ENCODE data around the gene MCMBP. TPM values are rescaled to one million over a fixed set of nuclear protein-coding genes. Genes with fewer than 3 reads are reported as not detected.

Gene MCMBP
- polyA plus RNA-seq, 1 of the 3 experiments (the other 2 are of a cell fraction) = 33.1 TPM

GRCh38 chr10:119878524-119878923 is 5.9 kb upstream of the MCMBP start:
- Histone ChIP-seq H3K9me3 (no peaks in the 10 kb centered on the region), H3K4me1 (ENCODE audit: control insufficient read depth in 1 of 2, insufficient read depth in 2 of 2, low read depth in 1 of 2, low read length in 1 of 2) (peaks cover 0 to 2% of the 10 kb centered on the region in 2 experiments; a peak in 1 of 4 replicates), H2AFZ (ENCODE audit: low read depth) (no peak overlapping the region), H3K79me2 (ENCODE audit: insufficient read depth) (no peaks in the 10 kb centered on the region), H3K4me3 (ENCODE audit: low read depth in 2 of 2, low read length in 1 of 2) (no peak overlapping the region), H3K4me2 (no peak overlapping the region), H4K20me1 (ENCODE audit: insufficient read depth) (no peaks in the 10 kb centered on the region), H3F3A (replicated peaks; ENCODE audit: insufficient read depth) (peaks cover 7% of the 10 kb centered on the region), H3K27me3 (ENCODE audit: insufficient read depth) (no peaks in the 10 kb centered on the region), H3K9me2 (no peaks in the 10 kb centered on the region), H3K9ac (no peak overlapping the region), H3K27ac (ENCODE audit: low read depth in 2 of 2, low read length in 1 of 2) (no peak overlapping the region), H3K36me3 (replicated peaks in 1 of 2; ENCODE audit: control insufficient read depth in 1 of 2, insufficient read depth in 2 of 2, low read length in 1 of 2) (no peaks in the 10 kb centered on the region)
- no peak for DNase-seq
- WGBS (ENCODE audit: low lambda C conversion rate) = 95% methylated on average over 2 of the region's 2 CpGs
- ChIA-PET CTCF (interaction anchor here (0.9 kb wide), 1 partner anchor 14 kb away, joined by 4 read pairs; the partner anchor contains the start of gene SEC23IP), POLR2A (no interaction called here)
- TF ChIP-seq TEAD4 (IDR thresholded peaks at IDR 0.05; ENCODE audit: borderline replicate concordance, insufficient read depth) (no peak), FOXJ3 (CRISPR knock-in tag; IDR thresholded peaks at IDR 0.05) (no peak), MEF2A (IDR thresholded peaks at IDR 0.05; ENCODE audit: borderline replicate concordance, low read depth) (no peak), NFIC (IDR thresholded peaks at IDR 0.05; ENCODE audit: borderline replicate concordance) (no peak), FOXM1 (IDR thresholded peaks at IDR 0.05; ENCODE audit: low read depth) (no peak), SMC3 (IDR thresholded peaks at IDR 0.05; ENCODE audit: low read depth, low read length) (no peak), TCF12 (IDR thresholded peaks at IDR 0.05) (no peak), GABPA (IDR thresholded peaks at IDR 0.05; ENCODE audit: low read depth) (no peak), SIN3A (IDR thresholded peaks at IDR 0.05; ENCODE audit: borderline replicate concordance, low read depth, low read length) (no peak)
- TF ChIP-seq, protein P1, sequence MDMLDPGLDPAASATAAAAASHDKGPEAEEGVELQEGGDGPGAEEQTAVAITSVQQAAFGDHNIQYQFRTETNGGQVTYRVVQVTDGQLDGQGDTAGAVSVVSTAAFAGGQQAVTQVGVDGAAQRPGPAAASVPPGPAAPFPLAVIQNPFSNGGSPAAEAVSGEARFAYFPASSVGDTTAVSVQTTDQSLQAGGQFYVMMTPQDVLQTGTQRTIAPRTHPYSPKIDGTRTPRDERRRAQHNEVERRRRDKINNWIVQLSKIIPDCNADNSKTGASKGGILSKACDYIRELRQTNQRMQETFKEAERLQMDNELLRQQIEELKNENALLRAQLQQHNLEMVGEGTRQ (IDR thresholded peaks at IDR 0.05; ENCODE audit: borderline replicate concordance, low read depth, low read length) = no peak
- TF ChIP-seq, protein P2, sequence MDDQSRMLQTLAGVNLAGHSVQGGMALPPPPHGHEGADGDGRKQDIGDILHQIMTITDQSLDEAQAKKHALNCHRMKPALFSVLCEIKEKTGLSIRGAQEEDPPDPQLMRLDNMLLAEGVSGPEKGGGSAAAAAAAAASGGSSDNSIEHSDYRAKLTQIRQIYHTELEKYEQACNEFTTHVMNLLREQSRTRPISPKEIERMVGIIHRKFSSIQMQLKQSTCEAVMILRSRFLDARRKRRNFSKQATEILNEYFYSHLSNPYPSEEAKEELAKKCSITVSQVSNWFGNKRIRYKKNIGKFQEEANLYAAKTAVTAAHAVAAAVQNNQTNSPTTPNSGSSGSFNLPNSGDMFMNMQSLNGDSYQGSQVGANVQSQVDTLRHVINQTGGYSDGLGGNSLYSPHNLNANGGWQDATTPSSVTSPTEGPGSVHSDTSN (IDR thresholded peaks at IDR 0.05) = no peak
- TF ChIP-seq, protein P3, sequence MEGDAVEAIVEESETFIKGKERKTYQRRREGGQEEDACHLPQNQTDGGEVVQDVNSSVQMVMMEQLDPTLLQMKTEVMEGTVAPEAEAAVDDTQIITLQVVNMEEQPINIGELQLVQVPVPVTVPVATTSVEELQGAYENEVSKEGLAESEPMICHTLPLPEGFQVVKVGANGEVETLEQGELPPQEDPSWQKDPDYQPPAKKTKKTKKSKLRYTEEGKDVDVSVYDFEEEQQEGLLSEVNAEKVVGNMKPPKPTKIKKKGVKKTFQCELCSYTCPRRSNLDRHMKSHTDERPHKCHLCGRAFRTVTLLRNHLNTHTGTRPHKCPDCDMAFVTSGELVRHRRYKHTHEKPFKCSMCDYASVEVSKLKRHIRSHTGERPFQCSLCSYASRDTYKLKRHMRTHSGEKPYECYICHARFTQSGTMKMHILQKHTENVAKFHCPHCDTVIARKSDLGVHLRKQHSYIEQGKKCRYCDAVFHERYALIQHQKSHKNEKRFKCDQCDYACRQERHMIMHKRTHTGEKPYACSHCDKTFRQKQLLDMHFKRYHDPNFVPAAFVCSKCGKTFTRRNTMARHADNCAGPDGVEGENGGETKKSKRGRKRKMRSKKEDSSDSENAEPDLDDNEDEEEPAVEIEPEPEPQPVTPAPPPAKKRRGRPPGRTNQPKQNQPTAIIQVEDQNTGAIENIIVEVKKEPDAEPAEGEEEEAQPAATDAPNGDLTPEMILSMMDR (IDR thresholded peaks at IDR 0.05) = no peak
- TF ChIP-seq, protein P4, sequence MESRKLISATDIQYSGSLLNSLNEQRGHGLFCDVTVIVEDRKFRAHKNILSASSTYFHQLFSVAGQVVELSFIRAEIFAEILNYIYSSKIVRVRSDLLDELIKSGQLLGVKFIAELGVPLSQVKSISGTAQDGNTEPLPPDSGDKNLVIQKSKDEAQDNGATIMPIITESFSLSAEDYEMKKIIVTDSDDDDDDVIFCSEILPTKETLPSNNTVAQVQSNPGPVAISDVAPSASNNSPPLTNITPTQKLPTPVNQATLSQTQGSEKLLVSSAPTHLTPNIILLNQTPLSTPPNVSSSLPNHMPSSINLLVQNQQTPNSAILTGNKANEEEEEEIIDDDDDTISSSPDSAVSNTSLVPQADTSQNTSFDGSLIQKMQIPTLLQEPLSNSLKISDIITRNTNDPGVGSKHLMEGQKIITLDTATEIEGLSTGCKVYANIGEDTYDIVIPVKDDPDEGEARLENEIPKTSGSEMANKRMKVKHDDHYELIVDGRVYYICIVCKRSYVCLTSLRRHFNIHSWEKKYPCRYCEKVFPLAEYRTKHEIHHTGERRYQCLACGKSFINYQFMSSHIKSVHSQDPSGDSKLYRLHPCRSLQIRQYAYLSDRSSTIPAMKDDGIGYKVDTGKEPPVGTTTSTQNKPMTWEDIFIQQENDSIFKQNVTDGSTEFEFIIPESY (IDR thresholded peaks at IDR 0.05; ENCODE audit: borderline replicate concordance, low read depth) = no peak

Measured in SK-N-SH (cell line).